Measurements from ENCODE around the gene CRISP1.
"Not testable (repeated sequence)": the region's sequence is repeated elsewhere in the genome, so short reads cannot be mapped to it uniquely, and the experiment has no call there.

Gene CRISP1, protein sequence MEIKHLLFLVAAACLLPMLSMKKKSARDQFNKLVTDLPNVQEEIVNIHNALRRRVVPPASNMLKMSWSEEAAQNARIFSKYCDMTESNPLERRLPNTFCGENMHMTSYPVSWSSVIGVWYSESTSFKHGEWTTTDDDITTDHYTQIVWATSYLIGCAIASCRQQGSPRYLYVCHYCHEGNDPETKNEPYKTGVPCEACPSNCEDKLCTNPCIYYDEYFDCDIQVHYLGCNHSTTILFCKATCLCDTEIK

DNA sequence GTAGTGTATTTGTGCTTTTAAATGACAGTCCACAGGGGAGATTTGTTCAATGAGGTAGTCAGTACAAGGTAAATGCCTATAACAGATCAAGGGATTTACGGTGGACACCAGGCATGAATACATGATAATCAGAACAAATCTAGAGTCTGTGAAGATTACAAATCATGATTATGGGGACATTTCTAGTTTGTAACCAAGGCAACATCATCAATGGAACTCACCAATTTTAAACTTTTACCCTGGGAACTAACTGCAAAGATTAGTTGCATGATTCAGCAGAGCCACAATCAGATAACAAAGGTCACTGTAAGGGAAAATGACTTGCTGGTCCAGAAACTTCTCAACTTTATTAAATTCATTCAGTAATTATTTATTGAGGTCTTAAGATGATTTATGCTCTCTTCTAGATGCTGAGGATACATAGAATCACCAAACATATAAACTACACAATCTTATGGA is at the start of gene CRISP1:
Gene CRISP1 (minus strand): TSS at position 51 of the 459 bp plus-strand sequence. CDS start 9,135 bp downstream, outside the sequence.
- in situ Hi-C loops (cut with MboI; ENCODE audit: low sequenced_read_pairs): no loop called here

DNA sequence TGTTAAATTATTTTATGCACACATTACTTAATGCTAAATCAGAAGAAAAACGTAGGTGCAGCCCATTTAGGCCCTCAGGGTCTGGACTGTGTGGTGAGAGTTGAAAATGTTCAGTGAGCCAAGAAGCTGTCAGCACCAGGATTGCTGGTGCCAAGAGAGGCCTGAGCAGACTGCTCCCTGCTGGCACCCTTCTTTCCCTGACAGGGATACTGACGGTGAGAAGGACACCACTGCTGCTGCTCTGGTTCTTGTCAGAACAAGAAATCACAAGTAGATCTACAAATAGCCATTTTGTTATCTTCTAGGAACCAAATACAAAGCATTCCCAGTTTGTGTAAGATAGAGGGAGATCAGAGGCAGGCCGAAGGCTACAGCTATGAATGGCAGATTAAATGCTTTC is 48.7 kb upstream of the CRISP1 start:
- in situ Hi-C loops (cut with MboI; ENCODE audit: low sequenced_read_pairs): no loop called here

- in situ Hi-C loops (cut with MboI; ENCODE audit: low sequenced_read_pairs): no loop called here
These were observed 47.5 kb upstream of the CRISP1 start for GRCh38 chr6:49913636-49914375.

DNA sequence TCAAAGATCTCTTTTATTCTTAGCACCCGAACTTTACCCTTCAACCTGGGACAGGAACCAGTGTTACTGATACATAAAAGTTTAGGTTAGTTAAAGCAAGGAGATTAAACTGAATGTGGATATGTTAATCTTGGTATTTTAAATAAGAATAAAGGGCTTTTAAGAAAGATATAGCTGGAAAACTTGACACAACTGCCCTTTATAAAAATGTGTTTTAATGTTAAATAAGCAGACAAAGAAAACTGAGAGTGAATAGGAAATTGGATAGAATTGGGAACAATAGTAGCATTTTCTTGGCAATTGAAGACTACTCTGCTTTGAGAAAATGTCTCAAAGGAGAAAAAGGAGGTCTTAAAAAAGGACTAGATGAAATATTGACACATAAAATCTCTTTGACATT is 45.9 kb upstream of the CRISP1 start:
- in situ Hi-C loops (cut with MboI; ENCODE audit: low sequenced_read_pairs): no loop called here

DNA sequence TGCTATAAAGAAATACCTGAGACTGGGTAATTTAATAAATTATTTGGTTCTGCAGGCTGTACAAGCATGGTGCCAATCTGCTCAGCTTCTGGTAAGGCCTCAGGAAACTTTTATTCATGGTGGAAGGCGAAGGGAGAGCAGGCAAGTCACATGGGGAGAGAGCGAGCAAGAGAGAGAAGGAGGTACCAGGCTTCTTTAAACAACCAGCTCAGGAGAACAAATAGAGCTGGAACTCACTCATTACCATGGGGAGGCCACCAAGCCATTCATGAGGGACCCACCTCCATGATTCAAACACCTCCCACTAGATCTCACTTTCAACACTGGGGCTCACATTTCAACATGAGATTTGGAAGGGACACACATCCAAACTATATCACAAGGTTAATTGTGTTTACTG is 44.9 kb upstream of the CRISP1 start:
- in situ Hi-C loops (cut with MboI; ENCODE audit: low sequenced_read_pairs): no loop called here

DNA sequence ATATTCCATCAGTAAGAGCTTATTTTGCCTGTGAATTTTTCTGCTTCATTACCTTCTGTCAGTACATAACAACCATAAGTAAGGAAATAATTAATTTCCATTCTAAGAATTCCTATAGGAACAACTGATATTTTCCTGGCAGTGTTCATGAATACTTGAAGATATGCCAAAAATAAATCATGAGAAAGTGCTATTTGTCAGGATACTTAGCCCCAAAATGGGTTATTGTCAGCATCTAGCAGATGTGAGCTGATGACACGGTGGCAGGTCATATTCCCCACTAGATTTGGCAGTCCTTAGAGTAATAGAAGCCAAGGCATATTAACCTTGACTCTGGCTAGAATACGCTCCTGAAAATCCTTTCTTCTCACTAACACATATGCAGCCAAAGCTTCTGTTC is 43.2 kb upstream of the CRISP1 start:
- in situ Hi-C loops (cut with MboI; ENCODE audit: low sequenced_read_pairs): no loop called here

DNA sequence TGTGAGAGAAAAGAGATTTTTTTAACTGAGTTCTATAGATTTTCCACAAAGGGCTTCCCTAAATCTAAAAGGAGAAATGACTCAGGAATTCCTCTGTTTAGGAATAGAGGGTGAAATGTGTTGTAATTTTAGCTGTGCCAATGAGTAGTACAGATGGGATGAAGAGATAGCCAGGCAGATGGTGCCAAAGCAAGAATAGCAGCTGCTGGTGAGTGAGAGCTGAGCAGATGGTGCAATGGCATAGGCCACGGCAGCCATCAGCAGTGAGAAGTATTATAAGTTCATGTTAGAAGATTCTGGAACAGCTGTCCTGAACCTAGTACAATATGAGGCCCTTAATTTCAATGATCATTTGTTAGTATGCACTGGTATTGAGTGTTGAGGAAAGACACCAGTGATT is 40.2 kb upstream of the CRISP1 start:
- in situ Hi-C loops (cut with MboI; ENCODE audit: low sequenced_read_pairs): no loop called here

GRCh38 chr6:49905296-49905695 is 39.0 kb upstream of the CRISP1 start:
- in situ Hi-C loops (cut with MboI; ENCODE audit: low sequenced_read_pairs): no loop called here

GRCh38 chr6:49902856-49903255 is 36.5 kb upstream of the CRISP1 start:
- in situ Hi-C loops (cut with MboI; ENCODE audit: low sequenced_read_pairs): no loop called here

DNA sequence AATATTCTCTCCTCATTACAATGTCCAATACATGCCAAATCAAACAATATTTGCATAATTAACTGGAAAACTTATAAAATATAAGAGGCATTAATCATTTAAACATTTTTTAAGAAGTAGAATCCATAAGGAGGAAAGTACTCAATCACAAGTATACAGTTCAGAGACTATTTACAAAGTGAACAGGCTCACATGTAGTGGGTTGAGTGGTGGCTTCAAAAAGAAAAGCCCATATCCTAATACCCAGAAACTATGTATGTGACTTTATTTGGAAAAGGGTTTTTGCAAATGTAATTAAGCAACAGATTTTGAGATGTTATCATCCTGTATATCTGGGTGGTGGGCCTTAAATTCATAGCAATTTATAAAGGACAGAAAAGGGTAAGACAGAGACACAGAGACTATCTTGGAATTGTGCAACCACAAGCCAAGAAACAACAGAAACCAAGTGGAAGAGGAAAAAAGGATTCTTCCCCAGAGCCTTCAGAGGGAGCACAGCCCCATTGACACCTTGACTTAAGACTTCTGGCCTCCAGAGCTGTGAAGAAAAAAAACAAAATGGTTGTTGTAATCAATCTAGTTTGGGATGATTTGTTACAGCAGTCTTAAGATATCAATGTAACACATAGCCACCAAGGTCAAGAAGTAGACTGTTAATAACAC is 32.7 kb upstream of the CRISP1 start:
- in situ Hi-C loops (cut with MboI; ENCODE audit: low sequenced_read_pairs): no loop called here

- in situ Hi-C loops (cut with MboI; ENCODE audit: low sequenced_read_pairs): not testable (repeated sequence)
These were observed 29.2 kb upstream of the CRISP1 start for GRCh38 chr6:49895553-49895952.

DNA sequence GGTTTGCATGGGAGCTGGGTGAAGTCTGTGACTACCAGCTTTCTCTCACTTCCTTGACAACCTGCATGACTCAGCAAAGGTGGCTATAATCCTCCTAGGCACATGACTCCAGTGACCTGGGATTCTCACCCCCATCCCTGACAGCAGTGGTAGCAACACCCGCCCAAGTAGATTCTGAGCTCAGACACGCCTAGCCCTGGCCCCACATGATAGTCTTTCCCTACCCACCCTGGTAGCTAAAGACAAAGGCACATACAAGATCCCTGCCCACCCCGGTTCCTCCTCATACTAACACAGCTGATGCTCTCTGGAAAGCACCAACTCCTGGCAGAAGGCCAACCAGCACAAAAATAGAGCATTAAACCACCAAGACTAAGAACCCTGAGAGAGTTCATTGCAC is 25.9 kb upstream of the CRISP1 start:
- in situ Hi-C loops (cut with MboI; ENCODE audit: low sequenced_read_pairs): no loop called here

DNA sequence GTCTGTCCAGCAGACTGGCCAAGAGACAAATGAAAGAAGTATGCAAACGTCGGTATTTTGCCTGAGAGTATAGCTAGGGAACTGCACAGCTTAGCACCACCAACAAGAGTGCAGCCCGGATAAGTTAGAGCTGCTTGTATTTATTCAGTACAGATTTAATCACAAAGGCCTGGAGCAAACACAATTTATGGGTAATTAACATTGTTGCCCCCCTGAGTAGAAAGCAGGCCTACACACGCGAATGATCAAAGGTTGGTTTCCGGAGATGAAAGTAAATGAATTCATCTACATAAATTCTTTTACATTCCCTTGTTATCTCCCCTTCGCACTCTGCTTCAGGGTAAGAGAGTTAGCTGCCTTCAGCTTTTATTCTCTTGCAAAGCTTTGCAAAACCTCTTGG is 24.7 kb upstream of the CRISP1 start:
- in situ Hi-C loops (cut with MboI; ENCODE audit: low sequenced_read_pairs): no loop called here

DNA sequence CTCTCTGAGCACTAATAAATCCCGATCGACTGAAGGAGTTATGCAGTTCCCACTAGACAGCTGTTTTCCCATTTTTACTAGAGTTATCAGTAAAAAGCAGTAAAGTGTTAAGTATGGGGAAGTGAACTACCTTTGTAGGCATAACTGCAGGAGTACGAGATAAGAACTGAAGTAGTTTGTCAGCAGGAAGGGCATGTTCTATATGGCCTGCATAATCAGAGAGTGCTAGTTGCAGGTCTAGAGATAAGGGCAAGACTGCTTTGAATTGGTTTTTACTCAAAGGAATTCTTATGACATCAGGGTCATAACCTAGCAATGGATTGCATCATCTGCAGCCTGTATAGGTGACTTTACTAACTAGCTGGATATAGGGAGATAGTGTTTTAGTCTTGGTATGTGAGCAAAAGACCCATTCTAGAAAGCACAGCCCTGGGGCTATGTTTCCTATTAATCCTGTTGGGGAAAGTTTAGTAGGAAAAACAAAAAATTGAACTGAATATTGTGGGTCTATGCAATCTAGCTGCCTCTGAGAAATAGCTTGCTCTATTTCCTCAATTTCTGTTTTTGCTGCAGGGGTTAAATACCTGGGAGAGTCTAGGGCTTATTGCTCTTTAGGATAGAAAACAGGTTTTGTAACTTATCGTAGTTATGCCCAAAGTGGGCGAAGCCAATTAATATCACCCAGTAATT is 22.6 kb upstream of the CRISP1 start:
- in situ Hi-C loops (cut with MboI; ENCODE audit: low sequenced_read_pairs): no loop called here

DNA sequence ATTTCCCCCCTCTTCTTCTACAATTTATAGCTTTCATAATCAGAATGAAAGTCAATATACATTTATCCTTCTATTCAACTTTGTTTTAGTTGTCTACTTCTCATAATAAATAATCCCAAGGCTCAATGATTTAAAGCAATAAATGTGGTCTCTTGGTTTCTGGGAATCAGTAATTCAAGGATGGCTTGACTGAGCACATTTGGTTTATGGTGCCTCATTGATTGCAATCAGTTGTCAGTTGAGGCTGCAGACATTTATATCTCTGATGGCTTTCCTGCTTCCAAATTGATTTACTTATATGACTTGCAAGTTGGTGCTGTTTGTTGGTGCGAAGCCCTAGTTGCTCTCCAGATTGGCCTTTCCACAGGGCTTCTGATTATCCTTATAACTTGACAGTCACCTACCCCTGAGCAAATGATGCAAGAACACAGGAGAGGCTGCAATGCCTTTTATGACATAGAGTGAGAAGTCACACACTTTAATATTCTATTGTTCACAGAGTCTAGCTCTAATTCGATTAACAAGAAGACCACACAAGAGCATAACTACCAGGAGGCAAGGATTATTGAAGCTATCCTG is 2.7 kb upstream of the CRISP1 start:
- in situ Hi-C loops (cut with MboI; ENCODE audit: low sequenced_read_pairs): no loop called here

DNA sequence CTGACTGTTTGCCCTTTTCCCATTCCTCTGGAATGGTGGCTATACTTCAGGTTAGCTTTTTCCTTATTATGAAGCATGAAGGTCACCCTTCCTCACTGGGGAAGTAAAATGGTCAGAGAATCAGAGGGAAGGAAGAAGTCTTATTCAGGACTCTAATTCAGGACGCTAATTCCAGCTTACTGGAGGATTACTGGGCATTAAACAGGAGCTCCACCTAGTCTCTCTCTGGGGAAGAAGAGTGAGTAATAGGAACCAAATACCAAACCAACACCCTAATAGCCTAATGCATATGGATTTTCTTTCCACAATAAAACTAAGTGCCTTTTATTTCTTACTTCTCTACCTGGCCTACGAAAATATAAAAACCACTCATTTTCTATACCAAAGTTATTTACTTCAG is 10.1 kb downstream of the CRISP1 start:
- in situ Hi-C loops (cut with MboI; ENCODE audit: low sequenced_read_pairs): no loop called here

GRCh38 chr6:49855221-49855620 is 11.1 kb downstream of the CRISP1 start:
- in situ Hi-C loops (cut with MboI; ENCODE audit: low sequenced_read_pairs): no loop called here

DNA sequence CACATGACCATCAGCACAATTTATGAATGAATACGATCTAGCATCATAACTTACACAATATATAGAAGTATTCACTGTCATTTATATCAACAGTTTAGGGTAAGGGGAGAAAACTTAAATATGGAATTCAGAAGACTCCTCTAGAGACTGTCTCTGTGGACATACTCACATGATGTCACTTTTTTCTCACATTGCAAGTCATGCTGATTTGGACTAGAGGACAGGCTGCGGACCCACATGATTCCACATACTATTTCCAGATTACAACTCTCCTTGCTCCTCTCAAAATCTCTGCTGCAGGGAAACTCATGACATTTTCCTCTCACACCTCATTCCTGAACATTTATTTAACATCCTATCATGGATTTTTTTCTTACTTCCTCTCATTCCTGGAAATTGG is 13.4 kb downstream of the CRISP1 start:
- in situ Hi-C loops (cut with MboI; ENCODE audit: low sequenced_read_pairs): no loop called here

DNA sequence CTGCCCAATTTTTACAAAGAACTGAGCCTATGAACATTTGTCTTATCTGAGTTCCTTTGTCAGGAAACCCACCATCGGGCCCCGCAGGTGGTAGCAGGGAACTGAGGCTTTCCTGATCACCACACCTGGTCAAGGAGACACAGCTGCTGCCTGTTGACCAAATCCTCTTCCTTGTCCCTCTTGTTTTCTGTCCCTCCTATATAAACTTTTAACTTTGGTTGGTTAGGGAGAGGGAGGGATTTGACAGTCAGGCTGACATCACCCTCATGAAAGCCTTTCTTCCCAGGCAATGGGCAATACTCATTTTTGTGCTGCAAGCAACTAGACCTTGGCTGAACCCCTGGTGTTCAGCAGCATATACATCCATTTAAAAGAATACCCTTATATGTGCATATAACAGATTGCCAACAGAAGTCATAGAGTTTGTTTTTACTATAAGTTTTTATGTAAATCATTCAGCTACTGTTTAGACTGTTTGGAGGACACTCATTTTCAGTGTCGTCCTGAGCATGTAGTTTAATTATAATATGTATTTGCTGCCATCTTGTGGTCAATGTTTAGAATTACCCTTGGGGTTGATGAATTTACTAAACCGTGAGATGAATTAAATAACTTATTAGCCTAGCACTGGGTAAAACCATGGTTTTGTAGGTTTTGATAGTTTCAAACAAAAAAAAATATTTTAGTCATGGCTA is 17.0 kb downstream of the CRISP1 start:
- in situ Hi-C loops (cut with MboI; ENCODE audit: low sequenced_read_pairs): no loop called here

DNA sequence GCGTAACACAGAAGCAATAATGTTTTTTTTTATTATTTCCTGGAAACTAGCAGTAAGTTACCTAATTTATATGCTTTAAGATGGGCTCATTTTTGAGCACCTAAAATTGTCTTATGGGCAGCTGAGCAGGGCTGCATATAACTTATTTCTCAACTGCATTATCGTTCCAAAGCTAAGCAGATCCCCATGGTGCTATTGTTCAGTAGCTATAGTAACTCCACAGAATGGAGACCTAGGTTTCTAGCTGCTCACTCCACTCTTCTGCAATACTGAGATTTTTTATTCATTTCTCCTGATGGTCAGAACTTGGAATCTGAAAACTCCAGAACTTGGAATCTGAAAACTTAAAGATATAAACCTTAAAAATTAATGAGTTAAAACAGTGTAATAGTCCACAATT is 18.7 kb downstream of the CRISP1 start:
- in situ Hi-C loops (cut with MboI; ENCODE audit: low sequenced_read_pairs): no loop called here
